Brain microvascular endothelial cell (primary cell): ENCODE measurements around the gene TTC29.

ENCODE experiments used
- DNase-seq: peaks from one replicate; pipeline ENCODE4 v3.0.0-alpha.2; 2020
- H3K27ac ChIP-seq: fragments of 250-450 bp; sonication (Bioruptor Pico); 2 replicates; pipeline ENCODE4 v1.5.1; 2020; ENCODE audit warnings: mild to moderate bottlenecking, moderate library complexity
- H3K27me3 ChIP-seq: fragments of 250-450 bp; sonication (Bioruptor Pico); replicated peaks from 2 replicates; pipeline ENCODE4 v1.5.1; 2020; ENCODE audit warnings: mild to moderate bottlenecking
- H3K36me3 ChIP-seq: fragments of 250-450 bp; sonication (Bioruptor Pico); replicated peaks from 2 replicates; pipeline ENCODE4 v1.5.1; 2020; ENCODE audit warnings: mild to moderate bottlenecking
- H3K4me3 ChIP-seq: 2 replicates; pipeline ENCODE4 v1.5.1; 2011; ENCODE audit warnings: low read depth, mild to moderate bottlenecking, control low read depth, low read length, moderate library complexity
- in situ Hi-C: cut with HindIII; loops from 2 replicates; pipeline ENCODE4 v1.10.0; 2017; ENCODE audit warnings: low sequenced_read_pairs, low pct_ligation_motif_present
- TF ChIP-seq, protein P1 (sequence below): IDR thresholded peaks from 2 replicates; pipeline ENCODE4 v1.5.1; 2011; ENCODE audit warnings: low read depth, mild to moderate bottlenecking, moderate library complexity, low read length, control low read depth, inconsistent platforms; ENCODE audit errors: missing control alignments

TTC29 gene

GRCh38 chr4:146949559-146949958, 3.9 kb upstream of the TTC29 start:
- Histone ChIP-seq H3K36me3 (no peaks in the 10 kb centered on the region), H3K4me3 (no peak overlapping the region), H3K27ac (no peak overlapping the region), H3K27me3 (no peaks in the 10 kb centered on the region)
- TF ChIP-seq, protein P1, sequence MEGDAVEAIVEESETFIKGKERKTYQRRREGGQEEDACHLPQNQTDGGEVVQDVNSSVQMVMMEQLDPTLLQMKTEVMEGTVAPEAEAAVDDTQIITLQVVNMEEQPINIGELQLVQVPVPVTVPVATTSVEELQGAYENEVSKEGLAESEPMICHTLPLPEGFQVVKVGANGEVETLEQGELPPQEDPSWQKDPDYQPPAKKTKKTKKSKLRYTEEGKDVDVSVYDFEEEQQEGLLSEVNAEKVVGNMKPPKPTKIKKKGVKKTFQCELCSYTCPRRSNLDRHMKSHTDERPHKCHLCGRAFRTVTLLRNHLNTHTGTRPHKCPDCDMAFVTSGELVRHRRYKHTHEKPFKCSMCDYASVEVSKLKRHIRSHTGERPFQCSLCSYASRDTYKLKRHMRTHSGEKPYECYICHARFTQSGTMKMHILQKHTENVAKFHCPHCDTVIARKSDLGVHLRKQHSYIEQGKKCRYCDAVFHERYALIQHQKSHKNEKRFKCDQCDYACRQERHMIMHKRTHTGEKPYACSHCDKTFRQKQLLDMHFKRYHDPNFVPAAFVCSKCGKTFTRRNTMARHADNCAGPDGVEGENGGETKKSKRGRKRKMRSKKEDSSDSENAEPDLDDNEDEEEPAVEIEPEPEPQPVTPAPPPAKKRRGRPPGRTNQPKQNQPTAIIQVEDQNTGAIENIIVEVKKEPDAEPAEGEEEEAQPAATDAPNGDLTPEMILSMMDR = no peak
- no peak for DNase-seq
- in situ Hi-C loops = no loop called here

DNA sequence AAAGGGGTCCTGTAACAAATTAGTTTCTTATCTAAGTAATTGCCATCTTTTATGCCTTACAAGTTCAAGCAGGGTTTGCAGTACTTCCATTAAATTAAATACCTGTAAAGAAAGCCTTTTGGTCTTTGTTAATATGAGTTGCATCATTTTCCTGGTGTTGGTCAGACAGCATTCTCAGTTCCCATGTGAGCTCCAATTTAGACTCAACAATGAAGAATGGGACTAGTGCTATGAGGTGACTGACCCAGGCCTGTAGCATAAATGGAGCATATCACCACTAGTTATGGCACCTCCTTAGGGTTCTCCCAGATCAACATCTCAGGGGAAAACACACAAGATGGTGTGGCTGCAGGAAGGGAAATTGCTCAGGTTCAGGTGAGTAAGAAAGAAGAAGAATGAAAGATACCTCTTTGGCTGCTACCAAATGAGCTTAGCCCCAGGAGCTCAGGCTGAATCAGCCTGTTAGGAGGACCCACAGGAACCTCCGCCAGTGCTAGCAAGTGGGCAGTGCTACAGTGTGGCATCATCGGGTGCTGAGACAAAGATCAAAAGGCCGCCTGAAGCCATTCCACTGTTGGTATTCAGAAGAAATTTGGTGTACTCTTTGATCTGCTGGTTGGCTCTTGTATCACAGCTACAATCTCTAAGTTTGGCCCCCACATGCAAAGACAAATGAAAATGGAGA, 1.8 kb downstream of the TTC29 start:
- peak overlapping the region; percentile 11 for H3K27ac ChIP-seq
- TF ChIP-seq, protein P1 = no peak
- in situ Hi-C loops = no loop called here
- peak; percentile 79 for DNase-seq
- no peak overlapping the region for H3K4me3 ChIP-seq
- H3K36me3 ChIP-seq = no peaks in the 10 kb centered on the region
- H3K27me3 ChIP-seq = no peaks in the 10 kb centered on the region

GRCh38 chr4:146932116-146932515, 13.5 kb downstream of the TTC29 start:
- Histone ChIP-seq H3K27ac (no peak overlapping the region), H3K4me3 (no peak overlapping the region), H3K27me3 (no peaks in the 10 kb centered on the region), H3K36me3 (no peaks in the 10 kb centered on the region)
- TF ChIP-seq, protein P1 = no peak
- in situ Hi-C loops = no loop called here
- DNase-seq = no peak

- TF ChIP-seq, protein P1 = no peak
- H3K27ac ChIP-seq = no peak overlapping the region
- no peak for DNase-seq
- H3K36me3 ChIP-seq = no peaks in the 10 kb centered on the region
- in situ Hi-C loops = no loop called here
- no peaks in the 10 kb centered on the region for H3K27me3 ChIP-seq
- H3K4me3 ChIP-seq = no peak overlapping the region
These were observed 15.0 kb downstream of the TTC29 start for GRCh38 chr4:146930673-146931072.

- TF ChIP-seq, protein P1 = no peak
- Histone ChIP-seq H3K4me3 (no peak overlapping the region), H3K27me3 (no peaks in the 10 kb centered on the region), H3K36me3 (no peaks in the 10 kb centered on the region), H3K27ac (no peak overlapping the region)
- DNase-seq = no peak
- in situ Hi-C loops = no loop called here
These were observed 18.0 kb downstream of the TTC29 start for GRCh38 chr4:146927695-146928094.
